Measurements from ENCODE around the gene CUZD1.

DNA sequence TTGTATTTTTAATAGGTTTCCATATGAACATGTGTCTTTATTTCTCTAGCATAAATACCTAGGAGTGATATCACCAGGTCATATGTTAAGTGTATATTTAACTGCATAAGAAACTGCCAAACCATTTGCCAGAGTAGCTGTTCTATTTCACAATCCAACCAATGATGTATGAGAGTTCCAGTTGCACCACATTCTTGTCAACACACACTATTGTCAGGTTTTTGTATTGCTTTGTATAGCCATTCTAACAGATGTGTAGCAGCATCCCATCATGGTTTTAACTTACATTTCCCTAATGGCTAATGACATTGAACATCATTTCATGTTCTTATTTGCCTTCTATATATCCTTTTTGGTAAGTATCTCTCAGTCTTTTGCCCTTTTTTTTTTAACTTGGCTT lies 4.1 kb downstream of the CUZD1 start:
- TF ChIP-seq, protein P1, sequence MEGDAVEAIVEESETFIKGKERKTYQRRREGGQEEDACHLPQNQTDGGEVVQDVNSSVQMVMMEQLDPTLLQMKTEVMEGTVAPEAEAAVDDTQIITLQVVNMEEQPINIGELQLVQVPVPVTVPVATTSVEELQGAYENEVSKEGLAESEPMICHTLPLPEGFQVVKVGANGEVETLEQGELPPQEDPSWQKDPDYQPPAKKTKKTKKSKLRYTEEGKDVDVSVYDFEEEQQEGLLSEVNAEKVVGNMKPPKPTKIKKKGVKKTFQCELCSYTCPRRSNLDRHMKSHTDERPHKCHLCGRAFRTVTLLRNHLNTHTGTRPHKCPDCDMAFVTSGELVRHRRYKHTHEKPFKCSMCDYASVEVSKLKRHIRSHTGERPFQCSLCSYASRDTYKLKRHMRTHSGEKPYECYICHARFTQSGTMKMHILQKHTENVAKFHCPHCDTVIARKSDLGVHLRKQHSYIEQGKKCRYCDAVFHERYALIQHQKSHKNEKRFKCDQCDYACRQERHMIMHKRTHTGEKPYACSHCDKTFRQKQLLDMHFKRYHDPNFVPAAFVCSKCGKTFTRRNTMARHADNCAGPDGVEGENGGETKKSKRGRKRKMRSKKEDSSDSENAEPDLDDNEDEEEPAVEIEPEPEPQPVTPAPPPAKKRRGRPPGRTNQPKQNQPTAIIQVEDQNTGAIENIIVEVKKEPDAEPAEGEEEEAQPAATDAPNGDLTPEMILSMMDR (conservative IDR thresholded peaks at IDR 0.05; ENCODE audit: low read depth, low read length), result no peak
- TF ChIP-seq RAD21 (IDR thresholded peaks at IDR 0.05; ENCODE audit: low read length) (no peak), POLR2A (IDR thresholded peaks at IDR 0.05; ENCODE audit: low read depth, low read length) (no peak), MAFK (IDR thresholded peaks at IDR 0.05; ENCODE audit: low read depth, low read length) (no peak)
- TF ChIP-seq, protein P2, sequence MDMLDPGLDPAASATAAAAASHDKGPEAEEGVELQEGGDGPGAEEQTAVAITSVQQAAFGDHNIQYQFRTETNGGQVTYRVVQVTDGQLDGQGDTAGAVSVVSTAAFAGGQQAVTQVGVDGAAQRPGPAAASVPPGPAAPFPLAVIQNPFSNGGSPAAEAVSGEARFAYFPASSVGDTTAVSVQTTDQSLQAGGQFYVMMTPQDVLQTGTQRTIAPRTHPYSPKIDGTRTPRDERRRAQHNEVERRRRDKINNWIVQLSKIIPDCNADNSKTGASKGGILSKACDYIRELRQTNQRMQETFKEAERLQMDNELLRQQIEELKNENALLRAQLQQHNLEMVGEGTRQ (IDR thresholded peaks at IDR 0.05; ENCODE audit: low read depth, low read length), result no peak
